ENCODE measurements around the gene LOXL1.

Gene LOXL1

DNA sequence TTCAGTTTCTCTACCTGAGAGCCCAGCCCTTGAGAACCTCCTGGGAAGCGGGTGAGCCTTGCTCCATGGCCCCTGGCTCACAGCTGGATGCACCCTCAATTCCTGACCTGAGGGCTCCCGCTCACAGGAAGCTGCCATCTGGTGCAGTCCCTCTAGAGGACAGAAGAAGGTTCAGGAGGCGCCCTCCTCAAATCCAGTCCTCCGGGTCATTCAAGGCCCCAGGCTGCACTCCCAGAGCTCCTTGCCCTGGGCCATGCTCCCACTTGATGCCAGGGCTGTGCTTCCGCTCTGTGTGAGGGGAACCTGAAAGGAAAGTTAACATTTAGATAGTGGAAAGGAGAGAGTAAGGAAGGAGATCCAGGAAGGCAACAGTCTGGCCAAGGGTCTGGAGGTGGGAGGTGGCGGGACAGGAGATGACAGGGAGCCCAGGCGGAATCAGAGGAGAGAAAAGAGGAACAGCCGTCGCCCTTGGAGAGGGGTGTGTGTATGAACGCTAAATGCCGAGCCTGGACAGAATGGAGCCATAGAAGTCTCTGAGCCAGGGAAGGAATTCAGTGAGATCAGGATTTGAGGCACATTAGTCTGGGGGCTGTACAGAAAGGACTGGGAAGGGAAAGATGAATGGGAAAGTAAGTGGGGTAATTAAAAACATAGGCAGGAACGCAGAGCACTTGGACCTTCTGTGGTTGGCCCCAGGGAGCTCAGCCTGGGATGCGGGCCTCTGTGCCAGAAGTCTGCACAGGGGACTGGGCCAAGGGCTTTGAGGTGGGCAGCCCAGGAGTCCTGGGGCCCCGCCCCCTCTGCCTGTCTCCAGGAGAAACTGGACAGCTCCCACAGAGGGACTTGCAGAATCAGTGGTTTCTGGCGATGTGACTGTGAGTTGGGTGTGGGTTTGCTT lies 26.8 kb upstream of the LOXL1 start:
- no peak for DNase-seq (ENCODE audit: low read depth)

DNA sequence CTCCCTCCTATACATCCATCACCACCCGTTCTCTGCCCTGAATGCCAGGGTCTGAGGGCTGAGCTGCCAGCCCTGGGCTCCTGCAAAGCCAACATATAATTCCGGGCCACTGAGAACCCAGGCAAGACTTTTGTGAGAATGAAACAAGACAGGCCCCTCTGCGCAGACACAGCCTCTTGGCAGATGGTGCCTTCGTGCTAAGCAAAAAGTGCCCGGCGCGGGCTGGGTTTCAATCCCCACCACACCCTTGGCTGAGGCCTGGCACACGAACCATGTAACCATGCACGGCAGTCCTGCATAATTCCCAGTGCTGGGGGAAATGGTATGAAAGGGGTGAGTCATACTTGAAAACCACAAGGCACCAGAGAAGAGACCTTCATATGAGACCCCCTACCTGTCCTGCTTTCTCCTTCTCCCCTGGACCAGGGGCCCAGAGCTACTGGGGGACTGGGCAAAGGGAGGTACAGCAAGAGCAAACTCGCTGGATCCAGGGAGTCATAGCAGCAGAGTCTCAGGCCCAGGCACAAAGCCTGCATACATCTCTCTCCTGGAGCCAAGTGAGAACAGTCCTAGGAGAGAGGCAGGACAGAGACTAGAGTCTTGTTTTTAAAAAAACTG lies 26.1 kb upstream of the LOXL1 start:
- no peak for DNase-seq (ENCODE audit: low read depth)

DNA sequence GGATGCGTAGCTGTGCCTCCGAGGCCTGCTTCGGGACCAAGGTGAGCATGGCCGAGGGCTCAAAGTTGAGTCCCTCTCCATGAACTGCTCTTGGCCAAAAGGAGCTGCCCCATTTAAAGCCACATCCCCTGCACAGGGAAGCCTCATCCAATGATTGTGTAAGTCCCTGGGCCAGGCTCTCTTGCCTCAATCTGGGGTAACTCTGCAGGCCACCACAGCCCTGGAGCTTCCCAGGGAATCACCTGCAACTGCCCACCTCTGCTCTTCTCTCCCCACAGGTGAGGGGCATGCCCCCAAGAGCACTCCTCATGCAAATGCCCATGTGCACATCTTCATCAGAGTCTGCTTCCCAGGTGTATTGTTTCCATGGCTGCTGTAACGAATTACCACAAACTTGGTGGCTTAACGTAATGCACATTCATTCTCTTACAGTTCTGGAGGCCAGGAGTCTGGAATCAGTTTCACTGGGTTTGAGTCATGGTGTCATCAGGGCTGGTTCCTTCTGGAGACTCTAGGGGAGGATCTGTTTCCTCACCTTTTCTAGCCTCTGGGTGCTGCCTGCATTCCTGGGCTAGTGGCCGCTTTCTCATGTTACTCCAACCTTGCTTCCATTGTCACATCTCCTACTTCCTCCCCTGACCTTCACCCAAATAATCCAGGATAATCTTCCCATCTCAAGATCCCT lies 25.0 kb upstream of the LOXL1 start:
- no peak for DNase-seq (ENCODE audit: low read depth)

DNA sequence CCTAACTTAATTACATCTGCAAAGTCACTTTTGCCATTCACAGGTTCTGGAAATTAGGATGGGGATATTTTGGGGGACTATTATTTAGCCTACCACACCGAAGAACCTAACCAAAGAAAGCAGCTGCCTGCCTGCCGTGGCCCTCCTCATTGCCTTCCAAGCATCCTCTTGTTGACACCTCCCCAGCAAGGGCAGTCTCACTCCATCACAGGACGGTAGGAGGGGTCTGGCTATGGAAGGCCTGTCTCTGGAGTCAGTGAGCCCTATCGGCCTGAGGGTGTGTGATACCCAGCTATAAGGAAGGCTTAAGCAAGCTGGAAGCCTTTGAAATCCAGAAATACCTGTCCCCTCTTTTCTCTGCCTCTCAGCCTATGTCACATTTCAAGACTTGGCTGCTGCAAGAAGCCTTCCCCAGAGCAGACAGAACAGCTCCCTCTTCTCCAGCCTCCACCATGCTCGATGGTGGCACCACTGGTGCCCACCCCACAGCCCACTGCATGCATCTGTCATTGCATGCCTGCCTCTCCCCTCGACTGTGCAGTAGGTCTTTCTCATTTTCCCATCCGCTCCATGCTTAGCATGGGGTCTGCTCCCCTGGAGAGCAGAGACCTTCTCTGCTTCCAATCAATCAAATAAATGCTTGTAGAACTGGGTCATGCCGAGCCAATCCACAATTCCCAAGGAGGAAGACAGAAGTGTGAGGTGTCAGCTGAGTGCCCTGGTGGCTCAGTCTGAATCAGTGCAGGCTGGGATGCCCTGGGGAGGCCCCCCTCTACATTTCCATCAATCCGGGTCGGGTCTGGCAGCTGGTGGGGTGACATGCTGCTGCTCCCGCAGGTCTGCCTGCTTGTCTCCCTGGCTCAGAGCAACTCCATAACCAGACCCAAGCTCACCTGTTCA lies 23.9 kb upstream of the LOXL1 start:
- DNase-seq (ENCODE audit: low read depth), result no peak

DNA sequence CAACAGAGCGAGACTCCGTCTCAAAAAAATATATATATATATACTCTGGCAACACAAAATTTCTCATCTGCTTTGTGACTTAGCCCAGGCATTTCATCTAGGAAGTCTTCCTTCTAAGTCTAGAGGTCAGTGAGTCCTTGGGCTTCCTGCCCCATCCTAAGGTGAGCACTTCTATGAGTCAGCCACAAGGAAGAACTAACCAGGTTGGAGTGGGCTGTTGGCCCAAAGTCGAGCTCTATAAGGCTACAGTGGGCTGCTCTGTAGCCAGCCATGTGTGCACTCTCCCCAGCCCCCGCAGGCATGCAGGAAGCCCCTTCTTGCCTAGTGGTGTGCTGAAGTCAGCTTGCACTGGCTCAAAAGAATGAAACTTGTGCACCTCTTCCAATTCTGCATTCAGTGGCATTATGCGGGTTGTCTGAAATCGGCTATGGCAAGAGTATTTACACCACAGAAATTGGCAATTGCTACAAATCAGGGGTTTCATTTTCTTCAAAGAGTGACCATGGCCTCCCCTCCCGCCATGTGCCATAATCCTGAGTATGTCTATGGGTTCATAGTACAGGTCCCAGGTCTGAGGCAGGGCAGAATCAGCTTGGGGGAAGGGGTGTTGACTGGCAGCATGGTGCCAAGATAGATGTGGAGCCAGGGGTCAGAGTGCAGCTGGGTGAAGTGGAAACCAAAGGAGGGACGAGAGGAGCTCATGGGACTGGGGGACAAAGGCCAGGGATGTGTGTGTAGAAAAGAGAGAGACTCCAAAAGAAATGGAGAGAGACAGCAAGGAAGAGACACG lies 22.0 kb upstream of the LOXL1 start:
- no peak for DNase-seq (ENCODE audit: low read depth)

DNA sequence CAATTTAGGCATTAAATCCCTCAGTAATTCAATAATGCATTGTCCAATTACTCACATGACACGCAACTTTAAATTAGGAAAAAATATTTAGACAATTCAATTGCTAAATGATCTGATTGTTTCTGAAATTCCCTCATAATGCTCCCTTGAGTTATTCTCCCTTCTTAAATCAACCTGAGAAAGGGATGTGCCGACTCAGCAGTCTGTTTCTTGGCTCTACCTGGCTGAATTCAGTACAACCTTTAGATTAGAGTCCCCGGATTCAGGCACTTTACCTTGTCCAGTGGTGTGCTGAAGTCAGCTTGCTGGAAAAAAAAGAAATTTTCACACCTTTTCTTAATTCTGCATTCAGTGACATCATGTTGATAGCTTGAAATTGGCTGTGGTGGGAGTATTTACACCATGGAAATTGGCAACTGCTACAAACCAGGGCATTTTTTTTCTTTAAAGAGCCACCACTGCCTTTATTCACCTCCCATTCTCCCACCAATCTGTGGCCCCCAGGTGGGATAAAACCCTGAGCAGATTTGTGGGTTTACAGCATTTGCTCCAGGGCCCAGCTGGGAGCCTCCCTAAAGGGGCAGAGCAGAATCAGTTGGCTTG lies 20.9 kb upstream of the LOXL1 start:
- no peak for DNase-seq (ENCODE audit: low read depth)

DNA sequence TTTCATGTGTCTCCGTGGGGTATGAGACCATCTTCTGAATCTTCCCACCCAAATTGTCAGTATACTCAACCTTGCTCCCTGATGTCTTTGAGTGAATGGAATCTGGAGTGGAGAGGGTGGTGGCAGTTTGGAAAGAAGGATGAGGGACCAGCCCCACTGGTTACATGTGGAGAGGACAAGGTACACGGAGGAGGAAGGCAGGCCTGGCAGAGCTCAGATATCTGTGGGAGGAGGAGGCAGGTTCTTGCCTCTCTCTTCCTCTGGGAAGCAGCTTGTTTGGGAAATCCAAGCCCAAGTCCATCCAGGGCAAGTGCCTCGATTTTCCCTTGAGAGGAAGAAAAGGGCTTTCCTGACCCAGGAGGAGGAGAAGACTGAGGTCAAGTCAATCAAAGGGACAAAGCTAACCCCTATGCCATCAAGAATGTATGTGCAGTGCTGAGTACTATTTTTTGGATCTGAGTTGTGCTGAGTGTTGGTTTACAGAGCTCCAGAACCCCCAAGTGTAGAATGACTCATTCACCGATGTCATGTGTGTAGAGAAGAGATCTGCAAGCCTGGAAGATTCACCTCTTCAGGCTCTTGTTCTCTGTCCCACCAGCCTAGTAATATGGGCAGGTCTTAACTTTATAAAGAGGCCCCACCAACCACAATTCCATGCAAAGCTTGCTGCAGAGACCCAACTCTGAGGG lies 19.8 kb upstream of the LOXL1 start:
- DNase-seq (ENCODE audit: low read depth), result no peak

DNA sequence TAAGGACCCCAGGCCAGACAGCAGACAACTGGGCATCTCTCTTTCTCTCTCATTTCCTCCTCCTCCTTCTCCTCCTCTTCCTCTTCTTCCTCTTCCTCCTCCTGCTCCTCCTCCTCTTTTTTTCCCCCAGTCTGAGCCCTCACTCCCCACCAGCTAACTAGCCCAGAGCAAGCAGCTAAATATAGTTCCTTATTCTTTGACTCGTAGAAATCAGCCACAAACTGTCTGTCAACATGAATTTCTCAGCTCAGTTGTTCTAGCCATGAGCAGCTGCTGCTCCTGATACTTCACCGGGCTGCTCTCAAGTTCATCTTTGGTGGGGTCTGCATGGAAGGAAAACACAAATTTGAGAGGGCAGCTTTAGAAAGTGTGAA lies 19.2 kb upstream of the LOXL1 start:
- no peak for DNase-seq (ENCODE audit: low read depth)

DNA sequence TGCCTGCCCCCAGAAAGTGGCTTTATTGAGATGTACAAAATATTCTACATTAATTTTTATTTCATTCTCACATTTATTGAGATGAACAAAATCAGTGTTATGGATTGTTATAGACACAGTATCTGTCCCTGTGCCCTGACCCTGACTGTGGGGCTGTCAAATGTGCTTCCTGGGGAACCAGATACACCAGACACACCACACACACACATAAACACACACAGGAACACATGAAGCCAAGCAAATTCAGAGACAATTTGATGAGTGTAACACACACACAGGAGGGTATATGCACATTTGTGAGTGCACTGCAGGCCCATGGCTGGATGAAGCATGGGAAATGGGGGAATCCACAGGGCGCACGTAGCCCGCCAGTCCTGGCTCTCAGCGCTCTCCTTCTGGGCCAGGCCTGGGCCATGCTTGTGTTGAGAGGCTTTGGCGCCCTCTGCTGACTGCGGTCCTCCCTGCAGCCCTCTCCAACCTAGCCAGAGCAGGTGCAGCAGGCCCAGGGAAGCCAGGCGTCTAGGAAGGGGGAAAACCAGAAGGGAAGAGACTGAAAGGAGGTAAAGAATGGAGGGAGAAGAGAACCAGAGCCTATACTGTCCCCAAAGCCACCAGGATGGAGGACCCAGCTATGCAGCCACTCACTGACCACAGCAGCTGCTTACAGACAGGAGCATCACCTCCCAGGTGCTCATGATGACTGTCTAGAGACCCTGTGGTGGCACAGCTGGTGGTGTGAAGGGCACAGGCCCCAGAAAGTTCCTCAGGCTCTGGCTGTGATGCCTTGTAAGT lies 18.0 kb upstream of the LOXL1 start:
- DNase-seq (ENCODE audit: low read depth), result peak; percentile 48

DNA sequence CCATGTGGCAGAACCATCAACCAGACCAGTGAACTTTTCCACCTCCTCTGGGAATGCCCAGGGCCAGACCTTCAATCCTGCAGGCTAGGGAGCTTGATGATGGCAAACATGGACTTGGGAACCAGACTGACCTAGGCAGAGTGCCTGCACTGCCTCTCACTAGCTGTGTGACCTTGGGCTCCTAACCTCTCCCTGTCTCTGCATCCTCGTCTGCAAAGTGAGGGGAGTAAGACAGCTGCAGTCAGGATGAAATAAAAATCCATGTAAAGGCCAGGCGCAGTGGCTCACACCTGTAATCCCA lies 17.5 kb upstream of the LOXL1 start:
- no peak for DNase-seq (ENCODE audit: low read depth)

DNA sequence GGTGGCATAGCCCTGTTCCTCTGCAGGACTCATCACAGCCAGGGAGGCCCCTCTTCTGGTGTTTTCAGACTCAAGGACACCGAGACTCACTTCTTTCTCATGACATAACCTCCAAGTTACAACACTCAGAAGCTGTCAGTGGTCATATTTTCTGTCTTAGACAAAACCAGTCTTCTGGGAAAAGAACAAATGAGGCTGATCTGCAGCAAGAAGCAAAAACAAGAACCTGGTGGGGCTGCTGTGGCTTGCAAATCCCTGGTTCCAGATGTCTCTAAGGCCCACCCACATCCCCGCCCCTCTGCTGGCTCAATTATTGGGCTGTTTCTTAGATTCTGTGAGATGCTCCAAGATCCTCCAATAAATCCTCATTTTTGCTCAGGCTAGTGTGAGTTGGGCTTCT lies 16.6 kb upstream of the LOXL1 start:
- no peak for DNase-seq (ENCODE audit: low read depth)

DNA sequence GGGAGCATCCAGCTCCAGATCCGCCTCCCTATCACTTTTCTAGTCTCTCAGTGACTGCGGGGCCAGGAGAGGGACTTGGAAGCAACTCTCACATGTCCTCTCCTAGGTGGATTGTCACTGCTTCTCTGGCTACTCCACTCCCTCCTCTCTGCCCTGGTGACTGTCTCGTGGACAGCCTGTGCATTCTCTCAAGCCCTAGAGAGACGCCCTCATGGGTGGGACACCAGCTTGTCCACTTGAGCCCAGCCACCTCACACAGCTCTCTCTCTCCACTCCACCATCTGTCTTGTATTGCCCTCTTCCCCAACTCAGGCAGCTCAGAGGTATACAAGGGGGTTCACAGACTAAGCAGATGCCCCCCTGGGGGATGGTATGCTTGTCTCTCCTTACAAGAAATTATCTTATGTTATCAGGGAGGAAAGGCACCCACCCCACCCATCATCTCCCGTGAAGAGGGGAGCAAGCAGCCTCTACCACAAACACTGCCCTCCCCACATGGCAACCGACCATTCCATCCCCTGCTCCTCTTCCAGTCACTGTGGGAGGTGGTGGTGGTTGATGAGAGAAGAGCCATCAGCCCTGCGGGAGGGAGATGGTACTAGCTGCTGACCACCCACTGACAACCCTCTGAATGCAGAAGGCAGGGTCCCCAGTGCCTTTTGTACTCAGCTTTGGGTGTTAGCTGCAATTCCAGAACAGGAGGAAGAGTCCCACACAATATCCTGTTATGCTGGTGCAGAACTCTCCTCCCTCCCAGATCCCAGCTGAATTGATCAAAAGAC lies 15.5 kb upstream of the LOXL1 start:
- DNase-seq (ENCODE audit: low read depth), result no peak

DNA sequence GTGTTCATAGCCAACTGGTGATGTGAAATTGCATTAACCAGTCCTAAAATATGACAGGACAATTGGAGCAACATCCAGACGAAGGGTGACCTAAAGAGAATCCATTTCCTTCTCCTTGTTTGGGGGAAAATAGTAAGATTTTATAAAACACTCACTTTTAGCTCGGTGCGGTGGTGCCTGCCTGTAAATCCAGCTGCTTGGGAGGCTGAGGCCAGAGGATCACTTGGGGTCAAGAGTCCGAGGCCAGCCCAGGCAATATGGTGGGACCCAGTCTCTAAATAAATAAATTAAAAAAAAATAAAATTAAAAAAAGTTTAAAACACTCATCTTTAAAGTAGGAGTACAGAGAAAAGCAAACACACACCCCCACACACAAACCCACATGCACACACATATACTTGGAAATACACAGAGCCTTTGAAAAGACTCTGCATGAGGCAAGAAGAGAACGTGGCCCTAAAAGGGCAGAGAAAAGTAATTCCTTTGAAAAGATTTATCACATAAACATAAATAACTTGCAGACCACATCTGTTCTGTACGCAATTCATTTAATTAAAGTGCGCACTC lies 14.1 kb upstream of the LOXL1 start:
- DNase-seq (ENCODE audit: low read depth), result no peak

DNA sequence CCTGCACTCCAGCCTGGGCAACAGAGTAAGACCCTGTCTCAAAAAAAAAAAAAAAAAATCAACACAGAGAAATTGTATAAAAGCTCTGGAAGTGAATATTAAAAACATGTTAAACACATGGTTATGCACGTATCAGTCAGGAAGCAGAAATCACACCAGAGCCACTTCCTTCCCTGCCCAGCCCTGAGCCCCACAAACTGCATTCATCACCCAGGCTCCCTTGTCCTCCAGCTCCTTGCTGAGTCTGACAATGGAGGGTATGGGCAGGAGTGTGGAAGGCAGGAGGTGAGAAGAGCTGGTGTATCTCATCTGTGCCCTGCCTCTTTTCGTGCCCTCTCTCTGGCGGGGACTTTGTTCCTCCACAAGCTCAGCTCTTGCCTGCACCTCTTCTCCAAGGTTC lies 12.1 kb upstream of the LOXL1 start:
- DNase-seq (ENCODE audit: low read depth), result no peak

DNA sequence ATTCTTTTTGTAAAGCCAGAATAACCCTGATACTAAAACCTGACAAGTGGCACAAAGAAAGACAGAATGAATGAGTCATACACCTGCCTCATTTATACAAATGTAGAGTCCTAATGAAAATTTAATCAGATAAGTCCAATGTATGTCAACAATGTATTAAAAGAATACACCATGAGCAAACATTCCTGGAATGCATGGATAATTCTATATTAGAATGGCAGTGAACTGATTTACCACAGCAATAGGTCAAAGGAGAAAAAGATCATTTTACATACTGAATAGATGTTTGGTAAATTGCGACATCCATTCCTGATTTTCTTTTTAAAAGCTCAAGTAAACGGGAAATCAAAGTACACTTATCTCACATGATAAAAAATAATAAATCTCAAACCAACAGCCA lies 11.2 kb upstream of the LOXL1 start:
- no peak for DNase-seq (ENCODE audit: low read depth)

DNA sequence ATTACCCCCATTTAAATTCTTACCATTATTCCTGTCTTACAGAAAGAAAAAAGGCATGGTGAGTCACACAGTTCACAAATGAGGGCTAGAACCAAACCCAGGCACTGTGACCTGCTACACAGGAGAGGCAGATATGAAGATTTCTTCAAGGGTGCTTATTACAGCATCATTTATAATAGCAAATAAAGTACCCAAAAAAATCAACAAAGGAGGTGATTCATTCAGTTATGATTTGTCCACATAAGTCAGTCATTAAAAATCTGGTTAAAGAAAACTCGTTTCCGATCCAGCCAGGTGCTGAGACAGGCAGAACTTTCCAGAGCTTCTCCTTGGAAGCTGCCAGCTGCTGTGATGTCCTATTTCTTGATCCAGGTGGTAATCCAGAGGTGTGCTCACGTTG lies 7.5 kb upstream of the LOXL1 start:
- no peak for DNase-seq (ENCODE audit: low read depth)

DNA sequence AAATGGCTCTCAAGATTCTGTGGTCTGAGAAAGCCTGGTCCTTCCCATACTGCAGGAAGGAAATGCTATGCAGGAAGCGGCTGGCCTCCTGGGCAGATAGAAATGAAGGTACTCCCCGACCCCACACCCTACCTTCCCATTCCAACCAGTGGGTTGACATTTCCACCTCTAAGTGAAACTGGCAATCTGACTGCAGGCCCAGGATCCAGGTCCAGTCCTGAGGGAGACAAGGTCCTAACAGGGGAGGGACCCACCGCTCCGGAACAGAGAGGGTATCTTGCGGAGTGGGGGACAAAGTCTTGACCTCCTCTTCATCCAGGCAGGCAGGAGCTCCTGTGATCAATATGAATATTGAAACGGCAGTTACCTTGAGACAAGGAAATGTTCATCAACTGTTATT lies 6.6 kb upstream of the LOXL1 start:
- DNase-seq (ENCODE audit: low read depth), result no peak

DNA sequence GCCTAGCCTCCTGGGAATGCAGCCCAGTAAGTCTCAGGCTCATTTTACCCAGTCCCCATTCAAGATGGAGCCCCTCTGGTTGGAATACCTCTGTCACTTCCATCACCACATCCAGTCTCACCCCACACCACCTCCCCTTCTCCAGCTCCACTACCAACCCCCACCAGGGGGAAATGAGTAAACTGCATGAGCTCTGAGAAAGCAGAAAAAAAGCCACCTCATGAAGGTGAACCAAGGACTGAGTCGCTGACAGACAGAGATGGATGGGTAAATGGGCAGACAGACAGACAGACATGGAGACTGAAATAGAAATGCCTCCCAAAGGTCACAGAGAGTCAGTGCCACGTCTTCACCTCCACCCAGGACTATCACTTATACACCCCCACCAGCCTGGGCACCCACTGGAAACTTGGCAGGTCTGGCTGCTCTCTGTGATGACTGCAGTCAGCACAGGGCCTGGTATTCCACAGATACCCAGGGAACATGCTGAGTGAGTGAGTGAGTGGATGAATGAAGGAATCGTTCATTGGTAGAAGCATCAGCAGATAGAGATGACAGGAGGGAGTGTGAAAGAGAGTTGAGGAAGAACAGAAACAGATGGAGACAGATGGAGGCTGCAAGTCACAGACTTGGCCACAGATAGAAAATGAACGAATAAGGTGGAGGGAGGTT lies 4.9 kb upstream of the LOXL1 start:
- no peak for DNase-seq (ENCODE audit: low read depth)

Data from stimulated activated CD4-positive, alpha-beta T cell treated with anti-CD3 and anti-CD28 coated beads, Interleukin-2, amount 100 ng/mL, for 4 hours (primary cell).